H1 (cell line): ENCODE results near the gene TSR1. TPM values are rescaled to one million over a fixed set of nuclear protein-coding genes. Genes with fewer than 3 reads are reported as not detected.

Experiments used
- CTCF ChIA-PET: fragments of 300-600 bp; sonication (Branson Sonifier 250); formaldehyde crosslinking; loops from one replicate; lab custom pipeline; 2021; ENCODE audit not compliant: partially characterized antibody; lab: Charles Lee
- POLR2A ChIA-PET: fragments of 300-600 bp; sonication (Branson Sonifier 250); formaldehyde crosslinking; loops from one replicate; lab custom pipeline; 2021; ENCODE audit warnings: inconsistent platforms; ENCODE audit not compliant: partially characterized antibody; lab: Charles Lee
- DNase-seq, 2 experiments: peaks; one replicate each; pipeline versions ENCODE4 v3.0.0 to v3.0.0-alpha.2; 2010 to 2022; ENCODE audit warnings: low spot score in 2 of 2, low read depth in 1 of 2, mixed read lengths in 1 of 2
- FAIRE-seq: peaks from 2 replicates; lab custom pipeline; 2011; peaks lifted over from hg19 to GRCh38; lab: Jason Lieb, UNC
- H2AFZ ChIP-seq: 2 replicates; pipeline ENCODE4 v1.8.1; 2012; ENCODE audit warnings: low read length, inconsistent platforms
- H2AK5ac ChIP-seq: 2 replicates; pipeline ENCODE4 v1.6.1; 2013; ENCODE audit warnings: low read depth, low read length
- H2BK120ac ChIP-seq: replicated peaks from 2 replicates; pipeline ENCODE3; 2013; ENCODE audit warnings: low read depth, low read length, inconsistent platforms
- H2BK12ac ChIP-seq: 2 replicates; pipeline ENCODE4 v1.6.1; 2013; ENCODE audit warnings: low read depth, low read length
- H2BK15ac ChIP-seq: 2 replicates; pipeline ENCODE4 v1.6.1; 2013; ENCODE audit warnings: low read length
- H2BK20ac ChIP-seq: 2 replicates; pipeline ENCODE4 v1.6.1; 2013; ENCODE audit warnings: low read length
- H2BK5ac ChIP-seq: 2 replicates; pipeline ENCODE4 v1.6.1; 2013; ENCODE audit warnings: low read depth, low read length
- H3K14ac ChIP-seq: 2 replicates; pipeline ENCODE4 v1.6.1; 2013; ENCODE audit warnings: inconsistent platforms; ENCODE audit not compliant: insufficient read length
- H3K18ac ChIP-seq: 2 replicates; pipeline ENCODE4 v1.6.1; 2013; ENCODE audit warnings: low read length; ENCODE audit errors: extremely low read depth
- H3K23ac ChIP-seq: 2 replicates; pipeline ENCODE4 v1.6.1; 2013; ENCODE audit warnings: inconsistent platforms; ENCODE audit not compliant: insufficient read length
- H3K23me2 ChIP-seq: 2 replicates; pipeline ENCODE4 v1.6.1; 2013; ENCODE audit warnings: low read depth, low read length
- H3K27ac ChIP-seq: 2 replicates; pipeline ENCODE4 v1.6.1; 2011; ENCODE audit warnings: low read depth, low read length, inconsistent platforms
- H3K27me3 ChIP-seq, 4 experiments: replicated peaks in 1 of 4; 1 replicate in 1 of 4; 2 replicates in 3 of 4; pipeline versions ENCODE4 v1.6.1 to v1.8.1; 2011 to 2013; ENCODE audit warnings: low read length in 3 of 4, mild to moderate bottlenecking in 3 of 4, inconsistent platforms in 2 of 4, mixed read lengths in 2 of 4, moderate library complexity in 1 of 4; ENCODE audit not compliant: control insufficient read depth in 3 of 4, insufficient read depth in 3 of 4; ENCODE audit errors: extremely low read depth in 1 of 4
- H3K36me3 ChIP-seq, 4 experiments: 2 replicates each; pipeline versions ENCODE4 v1.6.1 to v1.8.1; 2011 to 2013; ENCODE audit warnings: mild to moderate bottlenecking in 4 of 4, low read length in 3 of 4, moderate library complexity in 2 of 4, control low read depth in 1 of 4, inconsistent platforms in 1 of 4; ENCODE audit not compliant: insufficient read depth in 4 of 4, control insufficient read depth in 2 of 4
- H3K4ac ChIP-seq: replicated peaks from 2 replicates; pipeline ENCODE3; 2013; ENCODE audit warnings: low read length, low read depth, mixed read lengths, inconsistent platforms; ENCODE audit not compliant: insufficient read length
- H3K4me1 ChIP-seq, 4 experiments: replicated peaks in 1 of 4; 1 replicate in 1 of 4; 2 replicates in 3 of 4; pipeline versions ENCODE4 v1.6.1 to v1.8.1; 2011 to 2013; ENCODE audit warnings: low read length in 3 of 4, inconsistent platforms in 2 of 4, mixed read lengths in 1 of 4; ENCODE audit not compliant: insufficient read depth in 4 of 4, control insufficient read depth in 3 of 4
- H3K4me2 ChIP-seq, 2 experiments: 2 replicates each; pipeline versions ENCODE4 v1.6.1 to v1.8.1; 2011 to 2013; ENCODE audit warnings: low read depth in 2 of 2, low read length in 2 of 2, control low read depth in 1 of 2, inconsistent platforms in 1 of 2, mild to moderate bottlenecking in 1 of 2; ENCODE audit not compliant: insufficient read depth in 1 of 2
- H3K4me3 ChIP-seq, 4 experiments: fragments of 200-600, 300-600 bp in 1 of 4; sonication (generic), shearing (Covaris generic), sonication (Bioruptor Twin) in 1 of 4; 2 replicates each; pipeline versions ENCODE4 v1.5.1 to v1.8.1; 2011 to 2016; ENCODE audit warnings: low read length in 4 of 4, low read depth in 3 of 4, control low read depth in 2 of 4, inconsistent platforms in 2 of 4, mild to moderate bottlenecking in 2 of 4, mixed read lengths in 1 of 4, moderate library complexity in 1 of 4; ENCODE audit not compliant: insufficient read depth in 2 of 4; ENCODE audit errors: extremely low read depth in 1 of 4
- H3K56ac ChIP-seq: replicated peaks from 2 replicates; pipeline ENCODE3; 2013; ENCODE audit warnings: low read depth, mild to moderate bottlenecking, mixed read lengths, low read length, inconsistent platforms; ENCODE audit not compliant: insufficient read length
- H3K79me1 ChIP-seq: 2 replicates; pipeline ENCODE4 v1.6.1; 2013; ENCODE audit warnings: low read depth, low read length, control low read depth
- H3K79me2 ChIP-seq, 2 experiments: 2 replicates each; pipeline versions ENCODE4 v1.6.1 to v1.8.1; 2012 to 2013; ENCODE audit warnings: low read length in 2 of 2, mild to moderate bottlenecking in 2 of 2, inconsistent platforms in 1 of 2; ENCODE audit not compliant: insufficient read depth in 2 of 2, control insufficient read depth in 1 of 2
- H3K9ac ChIP-seq, 4 experiments: replicated peaks in 1 of 4; 1 replicate in 1 of 4; 2 replicates in 3 of 4; pipeline versions ENCODE4 v1.6.1 to v1.8.1; 2011 to 2013; ENCODE audit warnings: low read depth in 3 of 4, low read length in 3 of 4, control low read depth in 2 of 4, mild to moderate bottlenecking in 2 of 4, moderate library complexity in 2 of 4, inconsistent platforms in 1 of 4; ENCODE audit errors: extremely low read depth in 1 of 4
- H3K9me3 ChIP-seq, 2 experiments: 2 replicates each; pipeline versions ENCODE4 v1.6.1 to v1.8.1; 2012 to 2013; ENCODE audit warnings: mild to moderate bottlenecking in 2 of 2, moderate library complexity in 2 of 2, control low read depth in 1 of 2, inconsistent platforms in 1 of 2, low read depth in 1 of 2, low read length in 1 of 2, mixed read lengths in 1 of 2; ENCODE audit not compliant: insufficient read depth in 2 of 2
- H4K20me1 ChIP-seq, 2 experiments: replicated peaks in 1 of 2; 2 replicates each; pipeline versions ENCODE3 to v1.8.1; 2011 to 2013; ENCODE audit warnings: inconsistent platforms in 2 of 2, low read length in 2 of 2, mild to moderate bottlenecking in 1 of 2; ENCODE audit not compliant: insufficient read depth in 2 of 2, control insufficient read depth in 1 of 2
- H4K5ac ChIP-seq: 2 replicates; pipeline ENCODE4 v1.6.1; 2013; ENCODE audit warnings: low read length, low read depth, mixed read lengths, inconsistent platforms; ENCODE audit not compliant: insufficient read length
- H4K8ac ChIP-seq: 2 replicates; pipeline ENCODE4 v1.8.0; 2013; ENCODE audit warnings: mild to moderate bottlenecking, moderate library complexity, low read length, inconsistent platforms; ENCODE audit not compliant: insufficient read depth; ENCODE audit errors: extremely low read depth
- H4K91ac ChIP-seq: replicated peaks from 2 replicates; pipeline ENCODE3; 2013; ENCODE audit warnings: low read length, mixed read lengths, inconsistent platforms; ENCODE audit not compliant: insufficient read length
- ASH2L ChIP-seq: fragments of 200-600, 300-600 bp; sonication (generic); IDR thresholded peaks from one replicate; pipeline ENCODE4 v1.7.1; 2017; ENCODE audit warnings: low read length
- BACH1 ChIP-seq: IDR thresholded peaks from 2 replicates; pipeline ENCODE4 v1.6.1; 2012; ENCODE audit warnings: low read length, improper control_type of control experiment
- EZH2 ChIP-seq: fragments of 200-600 bp; sonication (generic); IDR thresholded peaks from 2 replicates; pipeline ENCODE4 v1.7.1; 2012; ENCODE audit warnings: low read depth, mild to moderate bottlenecking, moderate library complexity, low read length, inconsistent platforms; ENCODE audit not compliant: severe bottlenecking
- NANOG ChIP-seq: IDR thresholded peaks from 2 replicates; pipeline ENCODE4 v1.6.1; 2011; ENCODE audit warnings: low read length, low read depth, mild to moderate bottlenecking, inconsistent platforms; ENCODE audit not compliant: insufficient read depth, poor library complexity, severe bottlenecking
- RAD21 ChIP-seq, 2 experiments: IDR thresholded peaks in 1 of 2; conservative IDR thresholded peaks in 1 of 2; 2 replicates each; pipeline ENCODE4 v1.6.1; 2011; ENCODE audit warnings: low read depth in 2 of 2, low read length in 2 of 2, improper control_type of control experiment in 1 of 2, inconsistent platforms in 1 of 2, mild to moderate bottlenecking in 1 of 2, moderate library complexity in 1 of 2
- TAF1 ChIP-seq: IDR thresholded peaks from 2 replicates; pipeline ENCODE4 v1.6.1; 2011; ENCODE audit warnings: mild to moderate bottlenecking, low read depth, low read length
- WGBS, 2 experiments: shearing (Covaris generic) in 1 of 2; methylation state at CpG; one replicate each; pipeline versions ENCODE4 v1.1.6 to v1.1.7; 2013 to 2015; ENCODE audit warnings: low lambda C conversion rate in 2 of 2, mixed read lengths in 2 of 2, inconsistent platforms in 1 of 2, low coverage in 1 of 2, missing lambda C conversion rate in 1 of 2; ENCODE audit not compliant: insufficient replicate concordance in 2 of 2, insufficient coverage in 1 of 2, insufficient read length in 1 of 2; ENCODE audit errors: extremely low coverage in 1 of 2, missing lambda C conversion rate in 1 of 2; 5-methylcytosine and 5-hydroxymethylcytosine counted together
- polyA plus RNA-seq, 7 experiments: library from polyadenylated mRNA; depleted of rRNA in 3 of 7; stranded (reverse) in 5 of 7; unstranded in 2 of 7; fragments of >200 nt in 5 of 7; fragments of 200-250 nt in 2 of 7; gene quantifications; 1 replicate in 5 of 7; 2 replicates in 1 of 7; 4 replicates in 1 of 7; pipeline versions ENCODE4 v1.2.1 to v1.2.3, GENCODE V29; 2011 to 2013; ENCODE audit warnings: missing spikeins in 2 of 7, mixed read lengths in 2 of 7
- total RNA-seq: library from RNA; stranded (reverse); fragmentation: NEBNext Ultra II Directional; extraction: Animal tissue kit (Norgen Biotek cat#: 25700); gene quantifications from 2 replicates; pipeline ENCODE4 v1.2.1, GENCODE V29; 2021

TSR1 gene
- total and polyA plus RNA-seq, 2 of the 8 experiments (the other 6 are each of a cell fraction or from before 2014, with no cell fraction given) = 14.5 to 69.7 TPM

DNA sequence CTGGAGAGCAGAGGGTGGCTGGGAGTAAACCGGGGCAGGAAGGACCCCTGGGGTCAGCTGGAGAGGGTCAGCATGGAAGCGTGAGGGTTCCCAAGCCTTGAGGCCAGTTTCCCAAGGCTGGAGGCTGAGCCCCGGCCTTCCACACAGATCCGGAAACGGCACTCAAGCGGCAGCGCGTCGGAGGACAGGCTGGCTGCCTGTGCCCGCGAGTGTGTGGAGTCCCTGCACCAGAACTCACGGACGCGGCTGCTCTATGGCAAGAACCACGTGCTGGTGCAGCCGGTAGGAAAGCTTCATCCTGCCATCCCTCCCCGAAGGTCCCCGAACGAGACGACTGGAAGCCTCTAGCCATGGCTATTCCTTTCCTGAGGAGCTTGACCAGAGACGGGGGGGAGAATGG, 27.1 kb upstream of the TSR1 start:
- no peak overlapping the region for H2BK20ac ChIP-seq
- TF ChIP-seq NANOG (no peak), EZH2 (no peak), BACH1 (no peak), RAD21 (IDR thresholded peaks at IDR 0.05 in 1 of 2, conservative IDR thresholded peaks at IDR 0.05 in 1 of 2; ENCODE audit: low read depth in 2 of 2, low read length in 2 of 2) (no peak), TAF1 (no peak), ASH2L (no peak)
- no peak overlapping the region for H3K18ac ChIP-seq
- H2AFZ ChIP-seq = no peak overlapping the region
- H4K91ac ChIP-seq = no peak overlapping the region
- H3K9me3 ChIP-seq = no peaks in the 10 kb centered on the region
- H3K14ac ChIP-seq = no peak overlapping the region
- H3K36me3 ChIP-seq = peaks cover 0 to 10% (median 6%) of the 10 kb centered on the region in 4 experiments; a peak in 4 of 8 replicates
- H4K5ac ChIP-seq = no peak overlapping the region
- no peak overlapping the region for H3K27ac ChIP-seq
- ChIA-PET CTCF (interaction anchor here (0.6 to 13.4 kb wide), 7 partner anchors 11 to 118 kb away, joined by 3 to 209 read pairs (median 6); no protein-coding TSS in a partner anchor), POLR2A (interaction anchor here (0.8 to 1.5 kb wide), 5 partner anchors 10 to 35 kb away, joined by 3 read pairs; no protein-coding TSS in a partner anchor)
- FAIRE-seq (no peak), DNase-seq (no peak)
- H2BK12ac ChIP-seq = no peak overlapping the region
- H2BK5ac ChIP-seq = no peak overlapping the region
- 90% methylated on average over 21 of the region's 21 CpGs; no CpG with 5 or more reads in 1 of the 2 experiments for WGBS, 2 experiments
- H4K20me1 ChIP-seq = peaks cover 2% of the 10 kb centered on the region in 2 experiments
- H2AK5ac ChIP-seq = no peak overlapping the region
- H3K79me2 ChIP-seq = no peaks in the 10 kb centered on the region
- H3K79me1 ChIP-seq = no peaks in the 10 kb centered on the region
- no peaks in the 10 kb centered on the region for H3K27me3 ChIP-seq
- no peaks in the 10 kb centered on the region for H3K23me2 ChIP-seq
- H3K4me1 ChIP-seq = no peaks in the 10 kb centered on the region; a peak in 2 of 7 replicates
- no peak overlapping the region for H3K56ac ChIP-seq
- no peak overlapping the region for H3K4me2 ChIP-seq
- H4K8ac ChIP-seq = no peak overlapping the region
- no peak overlapping the region for H3K4ac ChIP-seq
- H2BK120ac ChIP-seq = no peak overlapping the region
- no peak overlapping the region for H3K4me3 ChIP-seq
- H2BK15ac ChIP-seq = no peak overlapping the region
- no peak overlapping the region for H3K23ac ChIP-seq
- H3K9ac ChIP-seq = no peak overlapping the region
